ENCODE data around the gene BRINP2. TPM values are rescaled to one million over a fixed set of nuclear protein-coding genes. Genes with fewer than 3 reads are reported as not detected.
A peak's percentile ranks its signal among the peaks of the same experiment; 100 is the strongest.

BRINP2 gene
- total and polyA plus RNA-seq, 11 donors, result 0.11 to 1.2 (median 0.19) TPM

DNA sequence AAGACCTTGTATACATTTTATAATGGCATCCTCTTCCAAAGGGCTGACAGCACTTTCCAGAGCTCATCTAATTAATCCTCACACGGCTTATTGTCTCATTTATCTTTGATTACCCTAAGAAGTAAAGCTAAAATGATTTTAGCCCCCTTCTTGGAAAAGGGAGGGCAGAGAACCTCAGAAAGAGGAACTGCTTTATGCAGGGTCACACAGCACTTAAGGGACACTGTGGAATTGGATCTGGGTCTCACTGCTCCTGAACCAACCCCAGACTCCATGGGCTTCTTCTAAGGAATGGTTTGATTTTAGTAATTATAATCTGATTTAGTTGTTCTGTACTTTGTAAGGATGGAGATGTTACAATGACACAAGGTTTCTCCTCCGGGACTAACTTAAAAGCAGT lies 3.2 kb downstream of the BRINP2 start:
- Histone ChIP-seq H3K36me3 (no peaks in the 10 kb centered on the region), H3K27ac (no peak overlapping the region), H3K4me3 (no peak overlapping the region), H3K9me3 (peaks cover 0 to 4% (median 0%) of the 10 kb centered on the region in 12 donors), H3K27me3 (peaks cover 0 to 49% (median 17%) of the 10 kb centered on the region in 9 donors), H3K4me1 (peaks cover 0 to 10% (median 0%) of the 10 kb centered on the region in 12 donors)
- ATAC-seq, result no peak
- WGBS, 4 donors, result 73 to 84% (median 80%) methylated on average over 2 of the region's 2 CpGs
- no peak for DNase-seq
- TF ChIP-seq, protein P1, sequence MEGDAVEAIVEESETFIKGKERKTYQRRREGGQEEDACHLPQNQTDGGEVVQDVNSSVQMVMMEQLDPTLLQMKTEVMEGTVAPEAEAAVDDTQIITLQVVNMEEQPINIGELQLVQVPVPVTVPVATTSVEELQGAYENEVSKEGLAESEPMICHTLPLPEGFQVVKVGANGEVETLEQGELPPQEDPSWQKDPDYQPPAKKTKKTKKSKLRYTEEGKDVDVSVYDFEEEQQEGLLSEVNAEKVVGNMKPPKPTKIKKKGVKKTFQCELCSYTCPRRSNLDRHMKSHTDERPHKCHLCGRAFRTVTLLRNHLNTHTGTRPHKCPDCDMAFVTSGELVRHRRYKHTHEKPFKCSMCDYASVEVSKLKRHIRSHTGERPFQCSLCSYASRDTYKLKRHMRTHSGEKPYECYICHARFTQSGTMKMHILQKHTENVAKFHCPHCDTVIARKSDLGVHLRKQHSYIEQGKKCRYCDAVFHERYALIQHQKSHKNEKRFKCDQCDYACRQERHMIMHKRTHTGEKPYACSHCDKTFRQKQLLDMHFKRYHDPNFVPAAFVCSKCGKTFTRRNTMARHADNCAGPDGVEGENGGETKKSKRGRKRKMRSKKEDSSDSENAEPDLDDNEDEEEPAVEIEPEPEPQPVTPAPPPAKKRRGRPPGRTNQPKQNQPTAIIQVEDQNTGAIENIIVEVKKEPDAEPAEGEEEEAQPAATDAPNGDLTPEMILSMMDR (IDR thresholded peaks at IDR 0.05), result no peak
- no peak for TF ChIP-seq POLR2A (IDR thresholded peaks at IDR 0.05)
- intact Hi-C loops (cut with DNase I), result loop anchor here in 1 of 10 donors (5.0 kb wide), 1 partner anchor 267 kb away; no protein-coding TSS in a partner anchor

DNA sequence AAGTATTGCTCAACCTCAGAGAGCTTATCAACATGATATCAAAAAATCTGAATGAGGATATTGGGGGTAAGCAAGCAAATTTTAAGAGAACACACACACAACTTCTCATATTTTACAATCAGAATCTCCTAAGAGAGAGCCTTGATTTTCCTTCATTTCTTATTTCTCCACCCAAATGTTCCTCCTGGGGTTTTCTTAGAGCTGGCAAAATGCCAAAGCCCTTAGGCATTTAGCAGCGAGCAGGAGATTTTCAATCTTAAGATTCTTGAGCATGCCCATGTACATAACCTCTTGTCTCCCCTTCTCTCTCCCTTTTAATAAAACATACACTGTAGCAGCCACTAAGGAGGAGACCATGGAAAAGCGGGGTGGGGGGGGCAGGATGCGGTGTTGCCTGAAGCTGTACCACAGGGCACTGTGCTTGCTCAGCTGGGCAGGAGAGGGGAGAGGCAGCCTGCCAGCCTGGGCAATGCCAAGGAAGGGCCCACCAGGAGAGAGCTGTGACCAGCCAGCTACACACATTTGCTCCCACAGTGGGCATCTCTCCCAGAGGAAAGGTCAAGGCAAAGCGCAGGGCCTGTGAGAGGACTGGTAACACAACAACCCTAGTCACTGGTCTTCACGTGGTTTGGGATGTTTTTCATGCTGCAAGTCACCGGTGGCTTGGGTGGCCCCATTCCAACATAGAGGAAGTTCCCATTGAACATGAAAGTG lies 4.3 kb downstream of the BRINP2 start:
- H3K27me3 ChIP-seq, result peaks cover 0 to 45% (median 18%) of the 10 kb centered on the region in 9 donors
- TF ChIP-seq POLR2A (IDR thresholded peaks at IDR 0.05), result no peak
- TF ChIP-seq, protein P1 (IDR thresholded peaks at IDR 0.05), result no peak

DNA sequence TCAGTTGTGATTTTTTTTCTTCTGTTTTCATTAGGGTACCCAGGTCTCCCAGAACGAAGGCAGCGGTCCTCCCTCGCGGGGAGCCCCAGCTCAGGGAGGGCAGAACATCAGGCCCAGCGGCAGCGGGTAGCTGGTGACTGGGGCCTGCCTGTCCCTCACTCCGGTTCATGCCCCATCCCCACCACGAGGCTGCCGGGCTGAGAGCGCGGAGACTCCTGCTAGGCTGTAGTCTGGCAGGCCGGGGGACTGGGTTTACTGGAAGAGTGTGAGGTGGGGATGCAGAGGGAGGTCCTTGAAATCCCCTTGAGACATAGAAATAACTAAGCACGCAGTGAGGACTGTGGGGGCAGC lies 10.5 kb downstream of the BRINP2 start:
- Histone ChIP-seq H3K9me3 (peaks cover 0 to 5% (median 0%) of the 10 kb centered on the region in 12 donors), H3K36me3 (no peaks in the 10 kb centered on the region), H3K27ac (no peak overlapping the region), H3K4me3 (peak overlapping the region in 7 of 12 donors; percentile 11 to 36 (median 20)), H3K4me1 (peaks cover 0 to 9% (median 0%) of the 10 kb centered on the region in 12 donors), H3K27me3 (peaks cover 0 to 29% (median 9%) of the 10 kb centered on the region in 9 donors)
- 40 to 55% (median 43%) methylated on average over 11 to 13 of the region's 13 CpGs for WGBS, 4 donors
- intact Hi-C loops (cut with DNase I), result loop anchor here in 7 of 10 donors (1.0 to 10.0 kb wide), 6 partner anchors 282 to 764 kb away; no protein-coding TSS in a partner anchor
- ATAC-seq (peak in 3 of 4 donors; percentile 30 to 39 (median 38)), DNase-seq (no peak)
- TF ChIP-seq POLR2A (IDR thresholded peaks at IDR 0.05), result no peak
- TF ChIP-seq, protein P1 (IDR thresholded peaks at IDR 0.05), result no peak

More for the DNA sequence above, 4.3 kb downstream of the BRINP2 start:
- intact Hi-C loops (cut with DNase I), result loop anchor here in 1 of 10 donors (5.0 kb wide), 1 partner anchor 268 kb away; no protein-coding TSS in a partner anchor
- Histone ChIP-seq H3K36me3 (no peaks in the 10 kb centered on the region), H3K9me3 (peaks cover 0 to 4% (median 0%) of the 10 kb centered on the region in 12 donors), H3K27ac (no peak overlapping the region), H3K4me3 (no peak overlapping the region), H3K4me1 (peaks cover 0 to 10% (median 0%) of the 10 kb centered on the region in 12 donors)
- ATAC-seq (no peak), DNase-seq (no peak)
- WGBS, 4 donors, result 75 to 80% (median 78%) methylated on average over 6 of the region's 6 CpGs

DNA sequence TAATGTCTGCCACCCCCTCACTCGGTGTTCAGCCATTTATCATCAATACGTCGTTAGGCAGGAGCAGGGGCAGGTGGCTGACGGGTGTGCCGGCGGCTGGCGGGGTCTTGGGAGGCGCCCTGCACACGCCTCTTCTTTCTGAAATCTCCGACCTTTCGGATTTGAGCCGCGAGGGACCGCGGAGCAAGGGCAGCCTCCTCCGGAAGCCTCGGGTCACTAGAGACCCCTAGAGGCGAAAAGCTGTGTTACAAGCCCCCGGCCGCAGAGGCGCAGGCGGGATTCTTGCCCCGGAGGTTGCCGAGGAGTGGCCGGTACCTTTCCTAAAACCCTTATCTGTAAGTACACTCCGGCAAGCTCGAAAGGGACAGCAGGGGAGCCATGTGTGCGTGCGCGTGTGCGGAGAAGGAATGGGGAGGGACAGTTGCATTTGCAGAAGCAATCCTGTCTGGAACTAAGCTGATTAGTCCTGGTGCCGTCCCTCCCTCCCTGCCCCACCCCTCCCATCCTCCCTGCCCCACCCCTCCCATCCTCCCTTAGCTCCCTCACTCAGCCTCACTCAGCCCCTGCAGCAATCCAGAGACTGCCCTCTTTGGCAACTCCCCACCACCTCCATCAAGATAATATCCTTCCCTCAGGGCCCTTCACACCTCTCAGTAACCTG lies 11.0 kb downstream of the BRINP2 start:
- intact Hi-C loops (cut with DNase I), result loop anchor here in 9 of 10 donors (1.0 to 10.0 kb wide), 7 partner anchors 283 to 763 kb away; no protein-coding TSS in a partner anchor
- Histone ChIP-seq H3K4me3 (peak overlapping the region in 7 of 12 donors; percentile 11 to 36 (median 20)), H3K4me1 (peaks cover 0 to 9% (median 0%) of the 10 kb centered on the region in 12 donors), H3K27me3 (peaks cover 0 to 29% (median 9%) of the 10 kb centered on the region in 9 donors), H3K9me3 (peaks cover 0 to 5% (median 0%) of the 10 kb centered on the region in 12 donors), H3K27ac (no peak overlapping the region), H3K36me3 (no peaks in the 10 kb centered on the region)
- ATAC-seq, result peak; percentile 58 to 95 (median 84)
- peak; percentile 44 to 72 (median 54) for DNase-seq
- TF ChIP-seq, protein P1 (IDR thresholded peaks at IDR 0.05), result peak; percentile 69 to 89 (median 79)
- no peak for TF ChIP-seq POLR2A (IDR thresholded peaks at IDR 0.05)
- 0 to 2% (median 1%) methylated on average over 24 to 32 of the region's 32 CpGs for WGBS, 4 donors

Data from heart left ventricle (tissue), 16 donors.